TTC549 (cell line): Measurements from ENCODE around the gene RFC5.
"Not testable (repeated sequence)": the region's sequence is repeated elsewhere in the genome, so short reads cannot be mapped to it uniquely, and the experiment has no call there.

Source experiments
- FAIRE-seq: peaks from 2 replicates; lab custom pipeline; 2012; peaks lifted over from hg19 to GRCh38; lab: Jason Lieb, UNC

RFC5 gene

DNA sequence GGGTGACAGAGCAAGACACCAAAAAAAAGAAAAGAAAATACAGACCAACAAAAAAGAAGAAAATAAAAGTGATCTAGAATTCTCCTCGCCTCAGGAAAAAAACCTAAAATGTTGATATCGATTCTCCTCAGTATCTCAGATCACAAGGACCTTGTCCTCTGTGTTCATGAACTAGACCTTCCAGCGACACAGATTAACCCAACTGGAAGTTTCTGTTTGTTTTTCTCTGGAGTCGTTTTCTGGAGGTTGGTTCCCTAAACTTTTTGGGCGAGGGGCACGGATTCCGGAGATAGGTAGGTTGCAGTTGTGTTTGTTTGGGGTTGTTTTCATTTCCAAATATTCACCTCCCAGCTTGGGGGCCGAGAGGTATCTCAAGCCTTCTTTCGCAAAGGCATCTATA, 559 bp upstream of the RFC5 start:
- FAIRE-seq = no peak

DNA sequence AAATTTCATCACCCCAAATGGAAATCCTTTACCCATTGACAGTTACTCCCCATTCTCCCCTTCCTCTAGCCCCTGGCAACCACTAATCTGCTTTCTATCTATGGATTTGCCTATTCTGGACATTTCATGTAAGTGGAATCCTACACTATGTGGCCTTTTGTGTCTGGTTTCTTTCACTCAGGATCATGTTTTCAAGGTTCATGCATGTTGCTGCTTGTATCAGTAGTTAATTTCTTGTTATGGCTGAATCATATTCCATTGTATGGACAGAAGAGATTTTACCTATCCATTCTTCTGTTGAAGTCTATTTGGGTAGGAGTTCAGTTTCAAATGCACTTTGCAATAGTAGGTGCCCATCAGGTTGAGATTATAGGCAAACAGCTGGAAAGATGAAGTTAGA, 1.4 kb downstream of the RFC5 start:
- FAIRE-seq = no peak

DNA sequence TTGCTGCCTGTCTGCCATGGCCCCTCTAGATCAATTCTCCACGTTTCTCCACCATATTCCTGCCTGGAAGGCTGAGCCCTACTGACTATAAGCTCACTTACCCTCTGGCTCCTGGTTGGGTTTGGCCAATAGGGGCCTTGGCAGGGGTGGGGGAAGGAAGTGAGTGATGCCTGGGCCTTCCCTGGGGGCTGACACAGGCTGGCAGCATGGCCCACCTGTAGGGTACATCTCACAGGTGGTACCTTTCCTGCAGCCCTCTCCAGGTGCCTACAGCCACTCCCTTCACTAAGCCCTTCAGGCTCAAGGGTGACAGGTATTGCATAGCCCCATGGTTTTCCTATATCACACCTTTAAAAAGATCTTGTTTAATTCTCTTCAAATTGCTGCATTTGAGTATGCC, 3.5 kb downstream of the RFC5 start:
- FAIRE-seq = no peak

DNA sequence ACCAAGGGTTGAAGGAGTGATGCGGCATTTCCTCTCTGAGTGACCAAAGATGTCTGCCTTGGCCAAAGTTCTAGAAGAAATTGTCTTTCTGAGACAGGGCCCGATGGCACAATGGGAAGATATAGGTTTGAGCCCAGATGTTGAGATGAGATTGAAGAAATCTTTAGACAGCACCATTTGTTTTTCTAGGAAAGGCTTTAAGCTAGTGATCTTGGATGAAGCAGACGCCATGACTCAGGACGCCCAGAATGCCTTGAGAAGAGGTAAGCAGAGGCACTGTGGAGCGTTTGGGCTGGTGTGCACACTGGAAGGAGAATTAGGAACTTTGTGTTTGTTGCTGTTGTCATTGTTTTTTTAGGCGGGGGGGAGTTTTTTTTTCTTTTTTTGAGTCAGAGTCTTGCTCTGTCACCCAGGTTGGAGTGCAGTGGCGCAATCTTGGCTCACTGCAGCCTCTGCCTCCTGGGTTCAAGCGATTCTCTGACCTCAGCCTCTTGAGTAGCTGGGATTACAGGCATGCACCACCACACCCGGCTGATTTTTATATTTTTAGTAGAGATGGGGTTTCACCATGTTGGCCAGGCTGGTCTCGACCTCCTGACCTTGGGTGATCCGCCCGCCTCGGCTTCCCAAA, 5.7 kb downstream of the RFC5 start:
- not testable (repeated sequence) for FAIRE-seq

DNA sequence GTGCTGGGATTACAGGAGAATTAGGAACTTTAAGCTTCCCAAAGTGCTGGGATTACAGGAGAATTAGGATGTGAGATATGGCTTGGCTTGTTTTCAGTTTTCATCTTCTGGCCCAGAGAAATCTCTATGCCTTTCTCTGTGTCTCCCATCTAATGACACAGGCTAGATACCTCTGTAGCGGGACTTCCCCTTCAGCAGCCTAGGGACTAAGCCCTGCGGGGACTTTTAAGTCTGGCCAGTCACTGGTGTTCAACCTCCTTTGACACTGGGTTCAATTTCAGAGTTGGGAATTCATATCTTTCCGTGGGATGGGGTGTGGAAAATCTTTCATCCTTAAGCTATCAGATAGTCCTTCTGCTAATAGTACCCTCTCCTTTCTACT, 6.2 kb downstream of the RFC5 start:
- no peak for FAIRE-seq

DNA sequence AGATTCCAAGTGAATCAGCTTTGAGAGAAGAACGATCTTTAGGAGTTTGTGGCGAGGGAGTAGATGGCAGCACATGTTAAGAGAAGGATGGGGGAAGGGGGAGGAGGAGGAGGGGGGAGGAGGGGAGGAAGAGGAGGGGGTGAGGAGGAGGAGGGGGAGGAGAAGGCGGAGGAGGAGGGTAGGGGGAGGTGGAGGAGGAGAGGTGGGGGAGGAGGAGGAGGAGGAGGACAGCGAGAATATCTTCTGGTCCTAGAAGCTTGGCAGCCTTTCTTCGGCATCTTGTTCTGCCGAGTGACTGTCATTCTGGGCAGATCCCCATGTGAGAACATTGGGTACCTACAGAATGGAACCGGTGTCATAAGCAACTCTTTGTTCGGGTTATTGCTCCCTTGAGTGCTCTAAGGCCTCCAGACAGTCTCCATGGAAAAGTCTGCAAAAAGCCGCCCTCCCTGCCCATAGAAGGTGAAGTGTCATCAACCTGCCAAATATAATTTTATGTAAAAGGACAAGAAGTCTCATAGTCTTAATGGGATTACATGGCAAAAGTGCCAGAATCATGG, 6.9 kb downstream of the RFC5 start:
- FAIRE-seq = no peak

DNA sequence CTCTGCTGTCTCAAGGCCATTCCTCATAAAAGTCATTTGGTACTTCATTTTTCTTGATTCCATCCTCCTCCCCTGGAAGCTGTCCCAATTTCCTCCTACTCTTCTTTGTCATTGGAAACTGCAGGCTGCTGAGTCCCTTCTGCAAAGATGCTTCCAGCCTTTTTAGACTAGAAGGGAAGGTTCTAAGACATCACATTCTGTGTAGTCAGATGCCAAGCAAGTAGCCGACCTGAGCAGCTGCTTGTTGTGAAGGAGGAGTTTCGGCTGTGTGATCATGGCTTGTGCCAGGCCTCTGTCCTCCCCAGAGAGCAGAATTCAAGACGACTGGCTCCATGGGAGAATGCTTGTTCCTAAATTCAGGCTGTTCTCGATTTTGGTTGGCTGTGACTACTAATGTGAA, 8.7 kb downstream of the RFC5 start:
- FAIRE-seq = no peak

DNA sequence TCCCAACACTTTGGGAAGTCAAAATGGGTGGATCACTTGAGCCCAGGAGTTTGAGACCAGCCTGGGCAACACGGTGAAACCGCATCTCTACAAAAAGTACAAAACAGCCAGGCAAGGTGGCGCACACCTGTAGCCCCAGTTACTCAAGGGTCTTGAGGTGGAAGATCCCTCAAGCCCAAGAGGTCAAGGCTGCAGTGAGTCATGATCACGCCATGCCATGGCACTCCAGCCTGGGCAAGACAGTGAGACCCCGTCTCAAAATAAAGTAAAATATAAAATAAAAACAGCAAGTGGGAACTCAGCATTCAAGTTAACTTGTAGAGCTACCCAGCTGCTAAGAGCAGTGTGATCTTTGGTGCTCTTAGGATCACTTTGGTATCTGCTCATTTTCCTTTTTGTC, 12.7 kb downstream of the RFC5 start:
- no peak for FAIRE-seq

DNA sequence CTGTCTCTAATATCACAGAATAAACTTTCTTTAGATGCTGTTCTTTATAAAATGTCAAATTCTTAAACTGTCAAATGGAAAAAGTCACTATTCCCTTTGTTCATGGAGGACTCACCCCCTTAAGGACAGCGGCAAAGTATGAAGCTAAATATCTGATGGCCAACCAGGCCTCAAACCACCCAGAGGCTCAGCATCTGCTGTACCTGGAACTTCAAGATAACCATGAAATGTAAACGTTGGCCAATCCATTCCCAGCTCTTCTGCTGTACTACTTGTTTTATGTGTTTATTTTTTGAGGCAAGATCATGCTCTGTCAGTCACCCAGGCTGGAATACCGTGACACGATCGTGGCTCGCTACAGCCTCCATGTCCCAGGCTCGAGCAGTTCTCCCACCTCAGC, 15.7 kb downstream of the RFC5 start:
- FAIRE-seq = no peak

DNA sequence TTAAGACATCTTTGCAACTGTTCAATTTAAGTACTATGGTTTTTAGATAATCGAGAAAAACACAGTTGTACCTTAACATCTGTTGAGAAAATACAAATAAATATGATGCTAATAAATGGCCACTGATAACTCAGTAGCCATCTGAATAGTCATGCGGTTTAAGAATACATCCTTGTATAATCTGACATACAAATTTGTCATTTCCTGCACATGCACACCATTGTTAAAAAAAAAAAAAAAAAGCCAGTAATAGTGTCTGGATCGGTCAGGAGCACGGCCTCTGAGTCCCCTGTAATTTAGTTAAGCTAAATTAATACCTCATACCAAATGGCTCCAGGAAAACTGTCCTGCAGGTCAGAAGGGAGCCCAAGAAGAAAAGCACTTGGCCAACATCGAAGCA, 16.8 kb downstream of the RFC5 start:
- FAIRE-seq = no peak

DNA sequence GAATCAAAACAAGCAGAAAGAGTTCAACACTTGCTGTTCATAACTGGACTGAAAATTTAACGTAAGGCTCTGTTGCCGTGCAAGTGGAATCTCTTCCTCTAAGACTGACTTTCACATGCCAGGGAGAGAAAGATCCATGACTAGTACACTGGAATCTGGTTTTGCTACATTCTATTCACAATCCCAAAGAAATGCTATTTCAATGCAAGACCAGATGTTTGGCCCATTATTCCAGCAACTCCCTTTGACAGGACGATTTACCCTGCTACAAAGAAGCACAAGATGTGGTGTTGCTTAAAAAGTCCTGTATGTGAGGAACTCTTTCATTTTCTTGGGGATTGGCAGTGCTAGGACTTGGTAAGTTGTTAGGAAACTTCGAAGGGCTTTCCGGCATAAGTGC, 17.4 kb downstream of the RFC5 start:
- FAIRE-seq = no peak

DNA sequence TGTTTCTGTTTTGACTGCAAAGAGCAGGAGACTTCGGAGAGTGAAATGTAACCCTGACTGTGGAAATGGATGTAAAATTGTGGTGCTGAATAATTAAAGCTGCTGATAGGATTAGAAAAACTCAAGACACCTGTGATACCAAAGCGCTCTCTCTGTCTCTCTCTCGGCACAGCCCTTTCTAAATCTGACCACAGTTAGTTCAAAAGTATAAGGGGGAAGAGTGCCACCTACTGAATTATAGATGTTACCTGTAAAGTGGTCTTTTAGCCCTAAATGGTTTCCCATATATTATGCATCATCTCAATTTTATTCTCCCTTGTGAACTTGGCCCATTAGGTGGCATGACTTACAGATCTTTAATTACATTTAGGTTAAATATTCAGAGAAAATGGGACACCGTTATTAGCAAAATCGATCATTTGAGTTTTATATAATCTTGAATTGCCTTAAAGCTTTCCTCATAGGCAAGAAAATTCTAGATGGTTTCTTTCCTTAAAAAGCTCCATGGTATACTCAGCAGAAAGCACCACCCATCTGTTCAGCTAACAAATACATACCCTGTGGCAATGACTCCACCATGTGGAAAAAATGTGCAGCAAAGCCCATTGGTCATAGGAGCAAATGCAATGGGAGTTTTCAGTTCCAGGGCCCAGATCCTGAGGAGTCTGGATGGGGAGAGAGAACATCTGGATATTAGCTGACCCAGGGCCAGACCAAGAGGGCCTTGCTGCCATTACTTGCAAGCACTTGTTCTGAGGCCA, 18.1 kb downstream of the RFC5 start:
- FAIRE-seq = peak; percentile 62

DNA sequence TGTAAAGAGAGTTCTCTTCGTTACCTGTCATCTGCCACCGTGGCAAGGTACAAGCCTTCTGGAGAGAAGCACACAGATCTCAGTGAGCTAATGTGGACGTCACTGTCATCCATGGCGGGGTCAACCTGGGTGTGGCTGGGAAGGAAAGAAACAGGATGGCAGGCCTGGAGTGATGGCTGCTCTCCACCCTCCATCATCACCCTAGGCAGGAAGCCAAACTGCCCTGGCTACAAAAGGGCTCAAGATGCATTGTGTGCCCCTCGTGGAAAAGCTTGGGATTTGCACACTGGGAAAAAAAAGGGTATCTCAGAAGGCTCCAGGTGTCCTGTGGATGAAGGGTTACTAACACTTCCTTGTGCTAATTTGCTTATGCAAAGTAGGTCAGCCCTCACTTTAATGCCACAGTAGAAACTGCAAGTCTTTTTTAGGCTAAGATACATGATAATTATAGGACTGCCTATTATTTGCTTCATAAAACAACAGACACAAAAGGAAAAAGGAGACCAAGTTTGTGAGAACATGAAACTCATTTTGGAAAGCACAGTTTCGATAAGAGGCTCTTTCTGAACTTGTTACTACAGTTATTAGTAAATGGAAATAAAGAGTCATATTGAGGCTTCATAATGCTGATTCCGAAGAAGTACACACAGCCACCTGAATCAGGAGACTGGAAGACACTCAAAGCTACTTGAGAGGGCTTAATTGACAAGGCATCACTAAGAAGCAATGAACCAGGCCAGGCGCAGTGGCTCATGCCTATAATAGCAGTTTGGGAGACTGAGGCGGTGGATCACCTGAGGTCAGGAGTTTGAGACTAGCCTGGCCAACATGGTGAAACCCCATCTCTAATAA, 18.9 kb downstream of the RFC5 start:
- FAIRE-seq = no peak

DNA sequence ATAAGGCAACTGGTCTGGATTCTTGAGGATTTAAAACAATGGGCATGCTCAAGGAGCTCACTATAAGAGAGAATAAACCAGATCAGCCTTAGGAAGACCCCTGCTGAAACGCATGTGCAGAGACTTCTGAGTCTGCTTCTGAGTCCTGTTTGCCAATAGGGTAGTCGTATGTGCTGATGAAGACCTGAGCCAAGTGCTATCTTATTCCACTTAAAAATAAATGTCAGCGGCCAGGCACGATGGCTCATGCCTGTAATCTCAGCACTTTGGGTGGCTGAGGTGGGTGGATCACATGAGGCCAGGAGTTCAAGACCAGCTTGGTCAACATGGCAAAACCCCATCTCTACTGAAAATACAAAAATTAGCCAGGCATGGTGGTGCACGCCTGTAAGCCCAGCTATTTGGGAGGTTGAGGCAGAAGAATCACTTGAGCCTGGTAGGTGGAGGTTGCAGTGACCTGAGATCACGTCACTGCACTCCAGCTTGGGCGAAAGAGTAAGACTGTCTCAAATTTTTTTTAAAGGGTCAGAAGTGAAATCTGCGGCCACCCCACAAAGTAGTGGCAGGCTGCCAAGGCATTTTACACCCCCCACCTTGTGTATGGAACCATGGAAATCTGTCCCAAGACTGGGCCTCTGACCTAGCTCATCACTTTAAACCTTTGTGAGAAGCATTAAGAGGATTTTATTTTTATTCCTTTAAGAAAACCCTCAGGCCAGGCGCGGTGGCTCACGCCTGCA, 20.3 kb downstream of the RFC5 start:
- no peak for FAIRE-seq

DNA sequence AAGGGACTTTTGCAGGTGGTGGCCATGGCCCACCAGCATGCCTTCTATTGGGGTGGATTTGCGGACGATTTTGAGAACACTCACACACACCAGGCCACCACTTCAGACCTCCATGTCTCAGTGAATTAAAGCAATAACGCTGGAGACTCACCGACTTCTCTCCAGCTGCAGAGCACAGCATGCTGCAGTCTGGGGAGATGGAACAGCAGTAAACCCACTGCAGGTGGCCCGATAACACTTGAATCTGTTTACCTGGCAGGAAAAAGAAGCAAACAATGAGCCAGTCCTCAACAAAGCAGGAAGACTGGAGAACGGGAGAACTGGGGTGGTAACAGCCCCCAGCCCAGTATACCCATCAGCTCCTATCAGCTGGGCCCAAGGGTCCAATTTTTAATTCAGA, 21.6 kb downstream of the RFC5 start:
- no peak for FAIRE-seq

DNA sequence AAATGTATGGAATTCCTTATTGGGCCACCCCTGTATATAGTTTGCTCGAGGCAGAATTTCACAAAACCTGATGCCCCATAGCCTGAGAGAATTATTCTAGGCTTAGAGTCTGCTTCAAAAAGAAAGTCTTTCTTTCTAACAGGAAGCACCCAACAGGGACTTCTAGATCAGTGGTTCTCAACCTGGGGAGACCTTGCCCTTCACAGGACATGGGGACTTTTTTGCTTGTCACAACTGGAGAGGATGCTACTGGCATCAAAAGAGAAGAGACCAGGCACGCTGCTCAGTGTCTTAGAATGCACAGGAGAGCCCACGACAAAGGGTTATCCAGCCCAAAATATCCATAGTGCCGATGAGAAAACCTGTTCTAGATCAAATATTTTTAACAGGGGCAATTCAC, 25.6 kb downstream of the RFC5 start:
- no peak for FAIRE-seq

DNA sequence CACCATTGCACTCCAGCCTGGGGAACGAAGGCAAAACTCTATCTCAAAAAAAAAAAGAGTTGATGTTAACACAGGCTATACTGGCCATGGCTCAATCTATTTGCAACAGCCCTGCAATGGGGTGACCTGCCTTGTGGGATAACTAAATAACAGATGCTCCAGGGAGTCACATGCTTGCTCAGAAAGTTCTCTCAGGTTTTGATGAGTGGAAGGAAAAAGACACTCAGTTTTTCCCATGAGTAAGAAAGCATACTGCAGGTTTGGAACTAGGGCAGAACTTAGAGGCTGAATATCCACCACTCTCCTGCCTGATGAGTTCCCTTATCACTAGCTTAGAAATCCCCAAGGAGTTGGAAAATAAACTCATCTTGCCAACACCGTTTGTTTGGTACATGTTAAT, 27.6 kb downstream of the RFC5 start:
- no peak for FAIRE-seq

DNA sequence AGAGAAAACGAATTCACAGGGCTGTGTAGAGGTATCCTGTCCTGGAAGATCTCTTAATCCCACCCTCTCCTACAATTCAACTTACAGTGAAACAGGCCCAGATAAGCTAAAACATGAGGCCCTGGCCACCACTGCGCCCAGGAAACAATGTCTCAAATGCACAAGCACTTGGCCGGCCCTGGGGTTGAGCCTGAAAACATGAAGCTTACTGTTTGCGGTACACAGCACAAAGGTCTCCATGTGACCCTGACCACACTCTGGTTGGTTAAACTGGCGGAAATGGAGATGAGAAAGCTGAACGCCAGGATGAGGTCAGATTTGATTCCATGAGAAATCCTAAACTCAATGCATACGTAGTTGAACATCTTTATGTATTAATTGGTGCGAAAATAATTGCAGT, 28.1 kb downstream of the RFC5 start:
- no peak for FAIRE-seq

DNA sequence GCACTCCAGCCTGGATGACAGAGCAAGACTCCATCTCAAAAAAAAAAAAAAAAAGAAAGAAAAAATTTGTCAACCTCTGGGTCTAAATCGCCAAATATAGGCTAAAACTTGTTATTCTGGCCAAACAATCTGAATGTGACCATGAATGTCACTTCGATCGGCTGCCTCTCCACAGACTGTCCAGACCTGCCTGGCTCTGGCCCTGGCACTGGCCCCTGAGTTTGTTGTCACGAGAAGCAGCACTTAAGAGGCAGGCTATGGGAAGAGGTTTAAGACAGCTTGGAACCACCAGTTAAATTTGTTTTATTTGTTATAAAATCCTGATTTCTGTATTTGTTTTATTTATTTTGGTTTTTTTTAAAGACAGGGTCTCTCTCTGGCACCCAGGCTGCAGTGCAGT, 29.9 kb downstream of the RFC5 start:
- no peak for FAIRE-seq

DNA sequence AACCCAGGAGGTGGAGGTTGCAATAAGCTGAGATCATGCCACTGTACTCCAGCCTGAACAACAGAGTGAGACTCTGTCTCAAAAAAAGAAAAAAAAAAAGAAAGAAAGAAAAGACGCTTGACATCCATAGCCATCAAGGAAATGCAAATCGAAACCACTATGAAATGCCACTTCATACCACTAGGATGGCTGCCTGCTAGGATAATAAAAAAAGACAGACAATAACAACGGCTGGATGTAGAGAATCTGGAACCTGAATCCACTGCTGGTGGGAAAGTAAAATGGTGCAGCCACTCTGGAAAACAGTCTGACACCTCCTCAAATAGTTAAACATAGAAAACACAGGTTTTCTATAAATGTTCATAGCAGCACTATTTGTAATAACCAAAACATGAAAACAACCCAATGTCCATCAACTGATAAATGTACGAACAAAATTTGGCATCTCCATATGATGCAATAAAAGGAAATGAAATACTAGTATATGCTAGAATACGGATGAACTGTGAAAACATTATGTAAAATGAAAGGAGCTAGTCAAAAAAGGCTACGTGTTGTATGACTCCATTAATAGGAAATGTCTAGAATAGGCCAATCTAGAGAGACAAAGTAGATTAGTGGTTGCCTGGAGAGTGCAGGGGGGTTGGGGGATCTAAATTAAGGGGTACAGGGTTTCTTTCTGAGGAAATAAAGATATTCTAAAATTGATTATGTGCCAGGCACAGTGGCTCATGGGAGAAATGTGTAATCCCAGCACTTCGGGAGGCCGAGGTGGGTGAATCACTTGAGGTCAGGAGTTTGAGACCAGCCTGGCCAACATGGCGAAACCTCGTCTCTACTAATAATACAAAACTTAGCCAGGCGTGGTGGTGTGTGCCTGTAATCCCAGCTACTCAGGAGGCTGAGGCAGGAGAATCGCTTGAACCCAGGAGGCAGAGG, 34.7 kb downstream of the RFC5 start:
- no peak for FAIRE-seq
